ENCODE results near the gene PKDCC.

Gene PKDCC

GRCh38 chr2:42047488-42048298 lies at the start of gene PKDCC:
PKDCC (plus strand) TSS chr2:42048021; CDS start chr2:42048200, 179 bp downstream.
- peak; percentile 98 for DNase-seq

- no peak for DNase-seq
Observed at GRCh38 chr2:41998186-41999127, 49.4 kb upstream of the PKDCC start.

GRCh38 chr2:41999128-41999480 lies 48.7 kb upstream of the PKDCC start:
- DNase-seq = no peak

- no peak for DNase-seq
Observed at GRCh38 chr2:41999592-42000281, 48.1 kb upstream of the PKDCC start.

GRCh38 chr2:42001711-42002201 lies 46.1 kb upstream of the PKDCC start:
- DNase-seq = no peak

- no peak for DNase-seq
Observed at GRCh38 chr2:42007551-42007950, 40.3 kb upstream of the PKDCC start.

GRCh38 chr2:42008241-42008921 lies 39.4 kb upstream of the PKDCC start:
- DNase-seq = no peak

- no peak for DNase-seq
Observed at GRCh38 chr2:42009657-42010580, 37.9 kb upstream of the PKDCC start.

GRCh38 chr2:42010743-42011298 lies 37.0 kb upstream of the PKDCC start:
- no peak for DNase-seq

GRCh38 chr2:42012137-42012536 lies 35.7 kb upstream of the PKDCC start:
- no peak for DNase-seq

GRCh38 chr2:42012651-42013050 lies 35.2 kb upstream of the PKDCC start:
- DNase-seq = no peak

- DNase-seq = no peak
Observed at GRCh38 chr2:42013409-42013808, 34.4 kb upstream of the PKDCC start.

- DNase-seq = no peak
Observed at GRCh38 chr2:42021464-42021863, 26.4 kb upstream of the PKDCC start.

GRCh38 chr2:42025151-42025582 lies 22.7 kb upstream of the PKDCC start:
- no peak for DNase-seq

GRCh38 chr2:42026272-42026671 lies 21.5 kb upstream of the PKDCC start:
- no peak for DNase-seq

GRCh38 chr2:42028571-42029148 lies 19.2 kb upstream of the PKDCC start:
- no peak for DNase-seq

- no peak for DNase-seq
Observed at GRCh38 chr2:42029171-42029570, 18.6 kb upstream of the PKDCC start.

- no peak for DNase-seq
Observed at GRCh38 chr2:42029639-42030199, 18.1 kb upstream of the PKDCC start.

GRCh38 chr2:42030200-42030759 lies 17.5 kb upstream of the PKDCC start:
- DNase-seq = no peak

- no peak for DNase-seq
Observed at GRCh38 chr2:42030829-42031228, 17.0 kb upstream of the PKDCC start.
